NT2/D1 (cell line): ENCODE results near the gene SLC39A11.

Source experiments
- SUZ12 ChIP-seq: IDR thresholded peaks from 2 replicates; pipeline ENCODE4 v1.6.1; 2011; ENCODE audit not compliant: insufficient read length, insufficient read depth; ENCODE audit errors: extremely low read depth
- YY1 ChIP-seq: IDR thresholded peaks from 2 replicates; pipeline ENCODE4 v1.6.1; 2011; ENCODE audit not compliant: insufficient read length, insufficient read depth
- ZNF274 ChIP-seq: IDR thresholded peaks from 2 replicates; pipeline ENCODE4 v1.6.1; 2011; ENCODE audit warnings: mild to moderate bottlenecking, low read depth, low read length

GRCh38 chr17:72879877-72880276 lies 212.6 kb downstream of the SLC39A11 start:
- TF ChIP-seq YY1, result no peak
- no peak for TF ChIP-seq SUZ12
- TF ChIP-seq ZNF274, result no peak
